Uterus (tissue), 2 donors: ENCODE measurements around the gene DYNLRB2.
A peak's percentile ranks its signal among the peaks of the same experiment; 100 is the strongest.

ENCODE experiments used
- CTCF ChIP-seq, 4 experiments: fragments of 200-600 bp in 2 of 4; fragments of 450-650 bp in 2 of 4; sonication (generic) in 2 of 4; IDR thresholded peaks; one replicate each; pipeline ENCODE4 v1.5.1; 2016 to 2019; ENCODE audit warnings: antibody characterized with exemption in 4 of 4, mild to moderate bottlenecking in 2 of 4, moderate library complexity in 1 of 4
- POLR2A ChIP-seq, 2 donors: fragments of 450-650 bp; IDR thresholded peaks; one replicate each; pipeline ENCODE4 v1.6.1; 2016; ENCODE audit warnings: antibody characterized with exemption in 2 of 2, mild to moderate bottlenecking in 1 of 2, moderate library complexity in 1 of 2

- no peak for TF ChIP-seq CTCF (IDR thresholded peaks at IDR 0.05)
- TF ChIP-seq POLR2A (IDR thresholded peaks at IDR 0.05): peak in 1 of 2 donors; percentile 43
Measured at GRCh38 chr16:80540516-80541305, at the start of gene DYNLRB2.
